ENCODE results near the gene SLX4IP. TPM values are rescaled to one million over a fixed set of nuclear protein-coding genes. Genes with fewer than 3 reads are reported as not detected.

SLX4IP gene
- polyA plus RNA-seq, 3 donors = 0.76 to 2.5 (median 1.1) TPM

- no peak for DNase-seq
- peaks cover 75% of the 10 kb centered on the region for H3K4me1 Mint-ChIP-seq
- TF ChIP-seq, protein P1, sequence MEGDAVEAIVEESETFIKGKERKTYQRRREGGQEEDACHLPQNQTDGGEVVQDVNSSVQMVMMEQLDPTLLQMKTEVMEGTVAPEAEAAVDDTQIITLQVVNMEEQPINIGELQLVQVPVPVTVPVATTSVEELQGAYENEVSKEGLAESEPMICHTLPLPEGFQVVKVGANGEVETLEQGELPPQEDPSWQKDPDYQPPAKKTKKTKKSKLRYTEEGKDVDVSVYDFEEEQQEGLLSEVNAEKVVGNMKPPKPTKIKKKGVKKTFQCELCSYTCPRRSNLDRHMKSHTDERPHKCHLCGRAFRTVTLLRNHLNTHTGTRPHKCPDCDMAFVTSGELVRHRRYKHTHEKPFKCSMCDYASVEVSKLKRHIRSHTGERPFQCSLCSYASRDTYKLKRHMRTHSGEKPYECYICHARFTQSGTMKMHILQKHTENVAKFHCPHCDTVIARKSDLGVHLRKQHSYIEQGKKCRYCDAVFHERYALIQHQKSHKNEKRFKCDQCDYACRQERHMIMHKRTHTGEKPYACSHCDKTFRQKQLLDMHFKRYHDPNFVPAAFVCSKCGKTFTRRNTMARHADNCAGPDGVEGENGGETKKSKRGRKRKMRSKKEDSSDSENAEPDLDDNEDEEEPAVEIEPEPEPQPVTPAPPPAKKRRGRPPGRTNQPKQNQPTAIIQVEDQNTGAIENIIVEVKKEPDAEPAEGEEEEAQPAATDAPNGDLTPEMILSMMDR (IDR thresholded peaks at IDR 0.05) = no peak
- peaks cover 0 to 2% (median 2%) of the 10 kb centered on the region in 3 donors for H3K27me3 Mint-ChIP-seq (ENCODE audit: low read depth in 3 of 3)
- intact Hi-C loops (cut with micrococcal nuclease) = no loop called here
- no peak overlapping the region for H2AFZ ChIP-seq (ENCODE audit: insufficient read depth, low read depth, low read length, poor library complexity, severe bottlenecking)
- H3K27ac ChIP-seq (ENCODE audit: low read depth in 1 of 2, low read length in 2 of 2) = no peak overlapping the region
- WGBS (ENCODE audit: insufficient coverage) = 100% methylated on average over 1 of the region's 4 CpGs
- no peak overlapping the region for H3K4me3 ChIP-seq (replicated peaks in 1 of 3; ENCODE audit: low read depth in 2 of 3, low read length in 3 of 3)
- peaks cover 58% of the 10 kb centered on the region for H3K79me2 ChIP-seq (ENCODE audit: insufficient read depth, low read length)
- H3K27me3 ChIP-seq (ENCODE audit: control insufficient read depth in 2 of 2, insufficient read depth in 2 of 2, low read length in 2 of 2) = no peaks in the 10 kb centered on the region
- no peaks in the 10 kb centered on the region for H3K36me3 ChIP-seq (replicated peaks in 1 of 2; ENCODE audit: control insufficient read depth in 1 of 2, insufficient read depth in 2 of 2, low read length in 2 of 2)
- H3K4me2 ChIP-seq (replicated peaks; ENCODE audit: extremely low read depth, low read length, poor library complexity, severe bottlenecking) = no peak overlapping the region
- H3K36me3 Mint-ChIP-seq = peaks cover 4 to 5% of the 10 kb centered on the region in 2 donors
- no peaks in the 10 kb centered on the region for H3K9me3 ChIP-seq (replicated peaks in 1 of 2; ENCODE audit: control insufficient read depth in 1 of 2, insufficient read depth in 1 of 2, low read length in 2 of 2)
- H3K4me1 ChIP-seq (ENCODE audit: control insufficient read depth in 1 of 2, insufficient read depth in 2 of 2, low read length in 2 of 2) = peaks cover 71 to 75% of the 10 kb centered on the region in 2 donors
- H4K20me1 ChIP-seq (ENCODE audit: insufficient read depth, low read length) = no peaks in the 10 kb centered on the region
- peak overlapping the region in 2 of 7 donors; percentile 23 to 25 for H3K27ac Mint-ChIP-seq
- H3K9me3 Mint-ChIP-seq = peaks cover 0 to 2% (median 0%) of the 10 kb centered on the region in 7 donors
- no peak overlapping the region for H3K9ac ChIP-seq (ENCODE audit: insufficient read depth, low read length, poor library complexity, severe bottlenecking)
- no peak overlapping the region for H3K4me3 Mint-ChIP-seq
Measured at GRCh38 chr20:10508060-10508459, 73.0 kb downstream of the SLX4IP start.

DNA sequence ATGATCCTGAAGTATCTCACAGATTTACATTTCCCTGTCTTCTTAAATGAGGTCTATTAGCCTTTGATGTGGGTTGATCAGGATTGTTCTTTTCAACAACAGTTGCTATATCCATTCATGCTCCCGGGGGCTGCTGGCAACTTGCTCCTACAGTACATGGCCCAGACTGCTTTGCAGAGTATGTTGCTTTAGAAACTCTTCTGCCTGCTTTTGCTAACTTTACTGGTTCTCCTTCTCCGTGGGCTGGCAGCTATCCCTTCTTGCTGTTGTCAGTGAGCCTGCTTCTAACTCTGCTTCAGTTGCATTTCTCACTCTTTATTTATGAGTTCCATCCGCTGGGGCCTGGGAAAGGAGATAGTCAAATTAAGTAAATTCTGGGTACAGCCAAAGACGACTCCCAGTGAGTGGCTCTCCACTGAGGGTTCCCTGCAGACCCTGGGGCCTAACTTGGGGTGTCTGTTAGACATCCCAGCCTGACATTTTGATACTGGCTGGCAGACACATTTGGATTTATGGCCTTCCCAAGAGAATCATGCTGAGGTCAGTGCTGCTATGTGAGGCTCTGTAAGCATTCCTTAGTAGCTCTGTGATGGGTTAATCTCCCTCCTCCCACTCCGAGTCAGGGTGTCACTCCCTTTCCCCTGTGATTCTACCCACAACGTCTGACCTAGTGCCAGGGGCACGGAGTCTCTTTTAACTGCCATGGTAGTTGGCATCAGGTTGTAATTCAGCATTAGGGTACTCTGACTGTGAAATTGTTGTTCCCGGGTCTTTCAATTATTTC lies 73.6 kb downstream of the SLX4IP start:
- peak overlapping the region; percentile 4 to 53 (median 38) for H3K27ac Mint-ChIP-seq
- H3K9me3 Mint-ChIP-seq = peaks cover 0 to 2% (median 0%) of the 10 kb centered on the region in 7 donors
- Histone ChIP-seq H2AFZ (ENCODE audit: insufficient read depth, low read depth, low read length, poor library complexity, severe bottlenecking) (no peak overlapping the region), H3K27ac (ENCODE audit: low read depth in 1 of 2, low read length in 2 of 2) (peak overlapping the region in 1 of 2 donors; percentile 1), H3K4me1 (ENCODE audit: control insufficient read depth in 1 of 2, insufficient read depth in 2 of 2, low read length in 2 of 2) (peaks cover 65 to 72% of the 10 kb centered on the region in 2 donors), H3K36me3 (replicated peaks in 1 of 2; ENCODE audit: control insufficient read depth in 1 of 2, insufficient read depth in 2 of 2, low read length in 2 of 2) (no peaks in the 10 kb centered on the region), H3K9me3 (replicated peaks in 1 of 2; ENCODE audit: control insufficient read depth in 1 of 2, insufficient read depth in 1 of 2, low read length in 2 of 2) (no peaks in the 10 kb centered on the region), H3K79me2 (ENCODE audit: insufficient read depth, low read length) (peaks cover 56% of the 10 kb centered on the region), H4K20me1 (ENCODE audit: insufficient read depth, low read length) (no peaks in the 10 kb centered on the region), H3K4me3 (replicated peaks in 1 of 3; ENCODE audit: low read depth in 2 of 3, low read length in 3 of 3) (no peak overlapping the region), H3K27me3 (ENCODE audit: control insufficient read depth in 2 of 2, insufficient read depth in 2 of 2, low read length in 2 of 2) (no peaks in the 10 kb centered on the region), H3K9ac (ENCODE audit: insufficient read depth, low read length, poor library complexity, severe bottlenecking) (no peak overlapping the region), H3K4me2 (replicated peaks; ENCODE audit: extremely low read depth, low read length, poor library complexity, severe bottlenecking) (no peak overlapping the region)
- intact Hi-C loops (cut with micrococcal nuclease) = no loop called here
- H3K4me1 Mint-ChIP-seq = peaks cover 75% of the 10 kb centered on the region
- peaks cover 2 to 3% (median 2%) of the 10 kb centered on the region in 3 donors for H3K27me3 Mint-ChIP-seq (ENCODE audit: low read depth in 3 of 3)
- DNase-seq = no peak
- WGBS (ENCODE audit: insufficient coverage) = 0% methylated on average over 1 of the region's 8 CpGs
- TF ChIP-seq, protein P1 (IDR thresholded peaks at IDR 0.05) = no peak
- H3K36me3 Mint-ChIP-seq = peaks cover 4 to 5% of the 10 kb centered on the region in 2 donors
- no peak overlapping the region for H3K4me3 Mint-ChIP-seq

Measured in CD14-positive monocyte (primary cell).